IMR-90 (cell line): ENCODE measurements around the gene FYCO1. TPM values are rescaled to one million over a fixed set of nuclear protein-coding genes. Genes with fewer than 3 reads are reported as not detected.

Experiments
- ATAC-seq: fragments of 200-7000 bp; cut with Tn5 transposase; 2 replicates; pipeline ENCODE4 v1.9.1; 2020; ENCODE audit warnings: low read depth, mild to moderate bottlenecking, moderate library complexity
- BruUV-seq: library from RNA; stranded (reverse); fragments of 400-500 nt; replicated peaks from 2 replicates; lab custom pipeline; 2021; lab: Mats Ljungman, UMichigan
- CTCF ChIA-PET: fragments of 300-600 bp; formaldehyde crosslinking; extraction: SDS; loops from one replicate; lab custom pipeline; 2021; ENCODE audit warnings: antibody characterized with exemption; lab: Yijun Ruan, JAX
- POLR2A ChIA-PET: fragments of 300-600 bp; sonication (Branson Sonifier 250); formaldehyde crosslinking; loops from one replicate; lab custom pipeline; 2022; ENCODE audit warnings: antibody characterized with exemption; ENCODE audit not compliant: unreplicated experiment; lab: Charles Lee
- DNase-seq: peaks from one replicate; pipeline ENCODE4 v3.0.0; 2013
- H2AFZ ChIP-seq: replicated peaks from 2 replicates; pipeline ENCODE3; 2013; ENCODE audit warnings: low read length, mild to moderate bottlenecking; ENCODE audit not compliant: poor library complexity
- H2AK5ac ChIP-seq: 2 replicates; pipeline ENCODE4 v1.6.1; 2013; ENCODE audit warnings: low read depth, low read length, inconsistent platforms
- H2AK9ac ChIP-seq: replicated peaks from 2 replicates; pipeline ENCODE3; 2013; ENCODE audit warnings: mild to moderate bottlenecking, low read depth, low read length, moderate library complexity; ENCODE audit not compliant: poor library complexity
- H2BK120ac ChIP-seq: 2 replicates; pipeline ENCODE4 v1.6.1; 2013; ENCODE audit warnings: low read depth, low read length, inconsistent platforms
- H2BK15ac ChIP-seq: 3 replicates; pipeline ENCODE4 v1.6.1; 2013; ENCODE audit warnings: low read depth, low read length, inconsistent platforms
- H2BK20ac ChIP-seq: 2 replicates; pipeline ENCODE4 v1.6.1; 2013; ENCODE audit warnings: low read depth, mild to moderate bottlenecking, inconsistent platforms, low read length, moderate library complexity
- H2BK5ac ChIP-seq: 2 replicates; pipeline ENCODE4 v1.6.1; 2013; ENCODE audit warnings: mild to moderate bottlenecking, low read depth, low read length, inconsistent platforms; ENCODE audit not compliant: poor library complexity, severe bottlenecking
- H3K14ac ChIP-seq: replicated peaks from 2 replicates; pipeline ENCODE4 v1.6.1; 2013; ENCODE audit warnings: low read depth, low read length, inconsistent platforms
- H3K18ac ChIP-seq: 2 replicates; pipeline ENCODE4 v1.6.1; 2013; ENCODE audit warnings: low read depth, low read length, control low read depth
- H3K23ac ChIP-seq: 2 replicates; pipeline ENCODE4 v1.6.1; 2013; ENCODE audit warnings: low read depth, low read length, inconsistent platforms
- H3K27ac ChIP-seq: 2 replicates; pipeline ENCODE4 v1.5.1; 2013; ENCODE audit warnings: mild to moderate bottlenecking, control low read depth, low read length; ENCODE audit not compliant: insufficient read depth
- H3K27me3 ChIP-seq: 2 replicates; pipeline ENCODE4 v1.6.1; 2013; ENCODE audit warnings: low read length; ENCODE audit not compliant: control insufficient read depth, insufficient read depth
- H3K36me3 ChIP-seq: 2 replicates; pipeline ENCODE4 v1.6.1; 2013; ENCODE audit warnings: low read length, mixed read lengths; ENCODE audit not compliant: control insufficient read depth, insufficient read depth
- H3K4ac ChIP-seq: 2 replicates; pipeline ENCODE4 v1.6.1; 2013; ENCODE audit warnings: low read depth, low read length, inconsistent platforms
- H3K4me1 ChIP-seq: 2 replicates; pipeline ENCODE4 v1.6.1; 2013; ENCODE audit warnings: low read length, mixed read lengths; ENCODE audit not compliant: control insufficient read depth, insufficient read depth
- H3K4me2 ChIP-seq: 2 replicates; pipeline ENCODE4 v1.6.1; 2013; ENCODE audit warnings: low read depth, mild to moderate bottlenecking, control low read depth, low read length, moderate library complexity
- H3K4me3 ChIP-seq: 2 replicates; pipeline ENCODE4 v1.5.1; 2013; ENCODE audit warnings: low read depth, mild to moderate bottlenecking, control low read depth, low read length, moderate library complexity; ENCODE audit not compliant: insufficient read depth
- H3K56ac ChIP-seq: 2 replicates; pipeline ENCODE4 v1.6.1; 2013; ENCODE audit warnings: low read length, inconsistent platforms; ENCODE audit not compliant: insufficient read depth; ENCODE audit errors: extremely low read depth
- H3K79me1 ChIP-seq, 2 experiments: 2 replicates each; pipeline ENCODE4 v1.6.1; 2013; ENCODE audit warnings: low read length in 2 of 2, inconsistent platforms in 1 of 2, low read depth in 1 of 2
- H3K9ac ChIP-seq: 2 replicates; pipeline ENCODE4 v1.6.1; 2013; ENCODE audit warnings: low read depth, low read length, control low read depth
- H3K9me1 ChIP-seq: 2 replicates; pipeline ENCODE4 v1.6.1; 2013; ENCODE audit warnings: low read length, inconsistent platforms; ENCODE audit not compliant: insufficient read depth
- H3K9me3 ChIP-seq: 2 replicates; pipeline ENCODE4 v1.6.1; 2013; ENCODE audit warnings: low read length; ENCODE audit not compliant: control insufficient read depth, insufficient read depth
- H4K20me1 ChIP-seq: 2 replicates; pipeline ENCODE4 v1.6.1; 2013; ENCODE audit warnings: low read length, inconsistent platforms; ENCODE audit not compliant: insufficient read depth
- H4K5ac ChIP-seq: 2 replicates; pipeline ENCODE4 v1.6.1; 2013; ENCODE audit warnings: mild to moderate bottlenecking, low read depth, low read length, control low read depth
- H4K8ac ChIP-seq, 2 experiments: 2 replicates each; pipeline ENCODE4 v1.6.1; 2013; ENCODE audit warnings: low read depth in 2 of 2, low read length in 2 of 2, control low read depth in 1 of 2, inconsistent platforms in 1 of 2
- H4K91ac ChIP-seq: 2 replicates; pipeline ENCODE4 v1.6.1; 2013; ENCODE audit warnings: low read depth, low read length, inconsistent platforms; ENCODE audit not compliant: insufficient read depth
- BHLHE40 ChIP-seq: fragments of 150-350 bp; IDR thresholded peaks from 2 replicates; pipeline ENCODE4 v1.6.1; 2016; ENCODE audit warnings: mild to moderate bottlenecking, low read depth, low read length
- CEBPB ChIP-seq: IDR thresholded peaks from 2 replicates; pipeline ENCODE4 v1.6.1; 2012; ENCODE audit warnings: low read depth, low read length, improper control_type of control experiment
- CHD1 ChIP-seq: IDR thresholded peaks from 2 replicates; pipeline ENCODE4 v1.6.1; 2012; ENCODE audit warnings: low read depth, low read length, improper control_type of control experiment
- FOS ChIP-seq: fragments of 150-350 bp; IDR thresholded peaks from 2 replicates; pipeline ENCODE4 v1.6.1; 2016; ENCODE audit warnings: low read depth, low read length
- MXI1 ChIP-seq: IDR thresholded peaks from 2 replicates; pipeline ENCODE4 v1.6.1; 2012; ENCODE audit warnings: low read depth, mild to moderate bottlenecking, low read length, moderate library complexity, borderline replicate concordance
- NFE2L2 ChIP-seq: fragments of 150-350 bp; IDR thresholded peaks from 2 replicates; pipeline ENCODE4 v1.6.1; 2016; ENCODE audit warnings: low read depth, mild to moderate bottlenecking, low read length
- POLR2A ChIP-seq: IDR thresholded peaks from 2 replicates; pipeline ENCODE4 v1.6.1; 2012; ENCODE audit warnings: mild to moderate bottlenecking, low read depth, low read length
- RAD21 ChIP-seq: IDR thresholded peaks from 2 replicates; pipeline ENCODE4 v1.6.1; 2012; ENCODE audit warnings: low read length, improper control_type of control experiment
- RFX5 ChIP-seq: IDR thresholded peaks from 2 replicates; pipeline ENCODE4 v1.8.0; 2012; ENCODE audit warnings: low read depth, mild to moderate bottlenecking, low read length, moderate library complexity
- WGBS, 2 experiments: methylation state at CpG; one replicate each; pipeline versions ENCODE4 v1.1.5 to v1.1.7; 2013; ENCODE audit warnings: missing lambda C conversion rate in 2 of 2; ENCODE audit not compliant: insufficient read length in 1 of 2; ENCODE audit errors: extremely low coverage in 2 of 2; 5-methylcytosine and 5-hydroxymethylcytosine counted together
- dilution Hi-C: fragments of 300-500 bp; cut with HindIII; formaldehyde crosslinking; loops from one replicate; pipeline ENCODE4 v1.14.3; 2018; ENCODE audit warnings: low sequenced_read_pairs; ENCODE audit not compliant: unreplicated experiment
- in situ Hi-C: fragments of 300-500 bp; cut with MboI; formaldehyde crosslinking; loops from 3 replicates; pipeline ENCODE4 v1.14.3; 2019; ENCODE audit warnings: low sequenced_read_pairs, inconsistent platforms, mixed read lengths
- intact Hi-C: fragments of 100-400 bp; cut with micrococcal nuclease; formaldehyde crosslinking; loops from 2 replicates; pipeline ENCODE4 v1.10.0; 2022
- polyA plus RNA-seq, 3 experiments: library from polyadenylated mRNA; depleted of rRNA; stranded (reverse); fragments of >200 nt; gene quantifications; 2 replicates each; pipeline ENCODE4 v1.2.3, GENCODE V29; 2012; ENCODE audit warnings: low replicate concordance in 1 of 3
- total RNA-seq: library from RNA; depleted of rRNA; stranded (reverse); fragments of >200 nt; gene quantifications from 2 replicates; pipeline ENCODE4 v1.2.3, GENCODE V29; 2012
- TF ChIP-seq, protein P1 (sequence below): conservative IDR thresholded peaks from 2 replicates; pipeline ENCODE4 v1.5.1; 2012; ENCODE audit warnings: mild to moderate bottlenecking, low read depth, low read length, improper control_type of control experiment
- TF ChIP-seq, protein P2 (sequence below): fragments of 150-350 bp; IDR thresholded peaks from 2 replicates; pipeline ENCODE4 v1.6.1; 2017; ENCODE audit warnings: mild to moderate bottlenecking, antibody characterized with exemption, low read length, low read depth

Gene FYCO1
- total and polyA plus RNA-seq, 2 of the 4 experiments (the other 2 are of a cell fraction): 13.7 to 20.1 TPM

DNA sequence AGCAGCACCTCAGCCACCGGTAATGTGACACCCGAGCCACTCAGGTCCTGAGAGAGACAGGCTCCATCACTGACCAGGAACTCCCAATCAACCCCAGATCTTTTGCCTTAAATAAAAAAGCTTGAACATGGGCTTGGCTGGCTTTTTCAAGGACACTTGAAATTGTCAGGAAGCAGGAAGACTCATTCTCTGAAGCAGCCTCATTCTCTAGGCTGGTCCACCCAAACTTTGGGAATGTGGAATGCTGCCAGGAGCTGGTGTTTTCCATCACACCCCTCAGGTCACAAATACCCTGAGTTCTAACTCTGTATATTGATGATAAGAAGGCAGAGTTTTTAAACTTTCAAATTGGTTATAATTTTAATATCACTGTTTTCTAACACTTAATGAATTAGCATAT lies 35.3 kb downstream of the FYCO1 start:
- Histone ChIP-seq H4K20me1 (no peaks in the 10 kb centered on the region), H3K79me1 (no peaks in the 10 kb centered on the region), H2BK20ac (no peak overlapping the region), H3K23ac (no peak overlapping the region), H3K36me3 (peaks cover 65% of the 10 kb centered on the region), H3K56ac (no peak overlapping the region), H4K91ac (no peak overlapping the region), H2BK120ac (no peak overlapping the region), H2BK5ac (no peak overlapping the region), H2BK15ac (no peak overlapping the region), H3K9me1 (peaks cover 7% of the 10 kb centered on the region; the same call in 1 of the 2 replicates), H3K4ac (no peak overlapping the region), H2AFZ (no peak overlapping the region), H3K4me2 (no peak overlapping the region), H4K8ac (no peak overlapping the region), H3K4me1 (no peaks in the 10 kb centered on the region), H2AK9ac (no peak overlapping the region), H3K27me3 (no peaks in the 10 kb centered on the region), H3K14ac (no peak overlapping the region), H2AK5ac (no peak overlapping the region), H3K4me3 (no peak overlapping the region), H3K9ac (no peak overlapping the region), H3K9me3 (no peaks in the 10 kb centered on the region), H3K18ac (no peak overlapping the region), H4K5ac (no peak overlapping the region), H3K27ac (no peak overlapping the region)
- DNase-seq: no peak
- ChIA-PET CTCF (no interaction called here), POLR2A (no interaction called here)
- WGBS, 2 experiments: no CpG with 5 or more reads among the region's 2 CpGs
- ATAC-seq: no peak
- in situ Hi-C loops: no loop called here
- BruUV-seq: no TSS peak
- TF ChIP-seq BHLHE40 (no peak), POLR2A (no peak), RAD21 (no peak), CEBPB (no peak), NFE2L2 (no peak), FOS (no peak), CHD1 (no peak), RFX5 (no peak), MXI1 (no peak)
- TF ChIP-seq, protein P1, sequence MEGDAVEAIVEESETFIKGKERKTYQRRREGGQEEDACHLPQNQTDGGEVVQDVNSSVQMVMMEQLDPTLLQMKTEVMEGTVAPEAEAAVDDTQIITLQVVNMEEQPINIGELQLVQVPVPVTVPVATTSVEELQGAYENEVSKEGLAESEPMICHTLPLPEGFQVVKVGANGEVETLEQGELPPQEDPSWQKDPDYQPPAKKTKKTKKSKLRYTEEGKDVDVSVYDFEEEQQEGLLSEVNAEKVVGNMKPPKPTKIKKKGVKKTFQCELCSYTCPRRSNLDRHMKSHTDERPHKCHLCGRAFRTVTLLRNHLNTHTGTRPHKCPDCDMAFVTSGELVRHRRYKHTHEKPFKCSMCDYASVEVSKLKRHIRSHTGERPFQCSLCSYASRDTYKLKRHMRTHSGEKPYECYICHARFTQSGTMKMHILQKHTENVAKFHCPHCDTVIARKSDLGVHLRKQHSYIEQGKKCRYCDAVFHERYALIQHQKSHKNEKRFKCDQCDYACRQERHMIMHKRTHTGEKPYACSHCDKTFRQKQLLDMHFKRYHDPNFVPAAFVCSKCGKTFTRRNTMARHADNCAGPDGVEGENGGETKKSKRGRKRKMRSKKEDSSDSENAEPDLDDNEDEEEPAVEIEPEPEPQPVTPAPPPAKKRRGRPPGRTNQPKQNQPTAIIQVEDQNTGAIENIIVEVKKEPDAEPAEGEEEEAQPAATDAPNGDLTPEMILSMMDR: no peak
- TF ChIP-seq, protein P2, sequence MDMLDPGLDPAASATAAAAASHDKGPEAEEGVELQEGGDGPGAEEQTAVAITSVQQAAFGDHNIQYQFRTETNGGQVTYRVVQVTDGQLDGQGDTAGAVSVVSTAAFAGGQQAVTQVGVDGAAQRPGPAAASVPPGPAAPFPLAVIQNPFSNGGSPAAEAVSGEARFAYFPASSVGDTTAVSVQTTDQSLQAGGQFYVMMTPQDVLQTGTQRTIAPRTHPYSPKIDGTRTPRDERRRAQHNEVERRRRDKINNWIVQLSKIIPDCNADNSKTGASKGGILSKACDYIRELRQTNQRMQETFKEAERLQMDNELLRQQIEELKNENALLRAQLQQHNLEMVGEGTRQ: no peak
- intact Hi-C loops: no loop called here
- dilution Hi-C loops: no loop called here
